GM19397 (cell line): ENCODE measurements around the gene FHAD1.

Source experiments
- ATAC-seq: cut with Tn5 transposase; IDR thresholded peaks from one replicate; pipeline ENCODE4 v1.9.1; 2021; ENCODE audit warnings: mild to moderate bottlenecking, moderate library complexity; ENCODE audit not compliant: unreplicated experiment

The FHAD1 gene

GRCh38 chr1:15245593-15246360 is 1.2 kb upstream of the FHAD1 start:
- ATAC-seq, result no peak

GRCh38 chr1:15248216-15248615 is 1.2 kb downstream of the FHAD1 start:
- ATAC-seq, result no peak

GRCh38 chr1:15249081-15249480 is 2.1 kb downstream of the FHAD1 start:
- ATAC-seq, result no peak

GRCh38 chr1:15251857-15252835 is 5.1 kb downstream of the FHAD1 start:
- no peak for ATAC-seq

- ATAC-seq, result no peak
These were observed 7.5 kb downstream of the FHAD1 start for GRCh38 chr1:15254559-15254958.

GRCh38 chr1:15255582-15256149 is 8.6 kb downstream of the FHAD1 start:
- ATAC-seq, result no peak

- no peak for ATAC-seq
These were observed 9.6 kb downstream of the FHAD1 start for GRCh38 chr1:15256584-15256983.

GRCh38 chr1:15257309-15257708 is 10.3 kb downstream of the FHAD1 start:
- no peak for ATAC-seq

- ATAC-seq, result no peak
These were observed 12.0 kb downstream of the FHAD1 start for GRCh38 chr1:15258833-15259621.

GRCh38 chr1:15259622-15260007 is 12.6 kb downstream of the FHAD1 start:
- ATAC-seq, result no peak

- no peak for ATAC-seq
These were observed 13.6 kb downstream of the FHAD1 start for GRCh38 chr1:15260418-15261154.

- no peak for ATAC-seq
These were observed 14.4 kb downstream of the FHAD1 start for GRCh38 chr1:15261155-15262002.

- no peak for ATAC-seq
These were observed 15.0 kb downstream of the FHAD1 start for GRCh38 chr1:15262003-15262377.

GRCh38 chr1:15262706-15263105 is 15.7 kb downstream of the FHAD1 start:
- no peak for ATAC-seq

- ATAC-seq, result no peak
These were observed 17.7 kb downstream of the FHAD1 start for GRCh38 chr1:15264769-15265168.

- ATAC-seq, result no peak
These were observed 24.2 kb downstream of the FHAD1 start for GRCh38 chr1:15271196-15271595.

- no peak for ATAC-seq
These were observed 25.2 kb downstream of the FHAD1 start for GRCh38 chr1:15272009-15272781.

GRCh38 chr1:15272782-15273127 is 25.7 kb downstream of the FHAD1 start:
- no peak for ATAC-seq

- no peak for ATAC-seq
These were observed 26.3 kb downstream of the FHAD1 start for GRCh38 chr1:15273274-15273673.
